ENCODE results near the gene OR5M11.
"Not testable (repeated sequence)": the region's sequence is repeated elsewhere in the genome, so short reads cannot be mapped to it uniquely, and the experiment has no call there.

Gene OR5M11

GRCh38 chr11:56543157-56543556 is at the start of gene OR5M11:
Gene OR5M11 (minus strand): TSS chr11:56543257. CDS start chr11:56543257, 0 bp downstream.
- POLR2A ChIA-PET, result no interaction called here
- CTCF ChIA-PET, result no interaction called here
- DNase-seq (ENCODE audit: extremely low spot score), result no peak
- TF ChIP-seq CTCF (IDR thresholded peaks at IDR 0.05; ENCODE audit: control extremely low read depth, extremely low read depth, low read depth, missing control alignments), result no peak

- DNase-seq (ENCODE audit: extremely low spot score); POLR2A ChIA-PET; CTCF ChIA-PET: not testable (repeated sequence)
These were observed 49.1 kb upstream of the OR5M11 start for GRCh38 chr11:56592088-56592717.

- DNase-seq (ENCODE audit: extremely low spot score), result no peak
- ChIA-PET CTCF (interaction anchor here (1.0 kb wide), 1 partner anchor 9 kb away, joined by 3 read pairs; no protein-coding TSS in a partner anchor), POLR2A (no interaction called here)
- no peak for TF ChIP-seq CTCF (IDR thresholded peaks at IDR 0.05; ENCODE audit: control extremely low read depth, extremely low read depth, low read depth, missing control alignments)
These were observed 34.6 kb upstream of the OR5M11 start, which contains the start of gene OR5M10 for GRCh38 chr11:56577621-56578020. Gene OR5M10 (minus strand): TSS chr11:56577721. CDS start chr11:56577721, 0 bp downstream.

GRCh38 chr11:56558574-56558973 is 15.5 kb upstream of the OR5M11 start:
- CTCF ChIA-PET, result no interaction called here
- TF ChIP-seq CTCF (IDR thresholded peaks at IDR 0.05; ENCODE audit: control extremely low read depth, extremely low read depth, low read depth, missing control alignments), result no peak
- POLR2A ChIA-PET, result no interaction called here
- no peak for DNase-seq (ENCODE audit: extremely low spot score)

GRCh38 chr11:56554691-56555090 is 11.6 kb upstream of the OR5M11 start:
- DNase-seq (ENCODE audit: extremely low spot score); POLR2A ChIA-PET; CTCF ChIA-PET: not testable (repeated sequence)

GRCh38 chr11:56545531-56545930 is 2.5 kb upstream of the OR5M11 start:
- ChIA-PET CTCF (no interaction called here), POLR2A (no interaction called here)
- no peak for DNase-seq (ENCODE audit: extremely low spot score)
- TF ChIP-seq CTCF (IDR thresholded peaks at IDR 0.05; ENCODE audit: control extremely low read depth, extremely low read depth, low read depth, missing control alignments), result no peak

GRCh38 chr11:56543739-56544138 is 682 bp upstream of the OR5M11 start:
- ChIA-PET POLR2A (no interaction called here), CTCF (no interaction called here)
- DNase-seq (ENCODE audit: extremely low spot score), result no peak
- no peak for TF ChIP-seq CTCF (IDR thresholded peaks at IDR 0.05; ENCODE audit: control extremely low read depth, extremely low read depth, low read depth, missing control alignments)

All from GM10248 (cell line).